Measurements from ENCODE around the gene TREML1. TPM values are rescaled to one million over a fixed set of nuclear protein-coding genes. Genes with fewer than 3 reads are reported as not detected.

TREML1 gene
- not detected for total RNA-seq (2021; fragmentation: NEBNext Ultra II Directional; extraction: Animal tissue kit (Norgen Biotek cat#: 25700))
- long read RNA-seq = 0 reads

GRCh38 chr6:41153992-41154625 lies at the start of gene TREML1:
Gene TREML1, minus strand, starts transcription at chr6:41154347. Its CDS starts 59 bp downstream, at chr6:41154288.
- Mint-ChIP-seq H3K4me3 (no peak within 1 kb of the TSS), H3K4me1 (ENCODE audit: low read depth) (no peaks in the 10 kb centered on the region), H3K36me3 (ENCODE audit: low read depth) (no peaks in the 10 kb centered on the region), H3K9me3 (no peaks in the 10 kb centered on the region), H3K27ac (no peak within 1 kb of the TSS), H3K27me3 (ENCODE audit: insufficient read depth) (peaks cover 20% of the 10 kb centered on the region)
- TF ChIP-seq CTCF (IDR thresholded peaks at IDR 0.05) = no peak
- DNase-seq = no peak

GRCh38 chr6:41201764-41202173 lies 47.6 kb upstream of the TREML1 start:
- no peak overlapping the region for H3K4me3 Mint-ChIP-seq
- H3K27me3 Mint-ChIP-seq (ENCODE audit: insufficient read depth) = peaks cover 32% of the 10 kb centered on the region
- no peak for DNase-seq
- H3K27ac Mint-ChIP-seq = no peak overlapping the region
- H3K36me3 Mint-ChIP-seq (ENCODE audit: low read depth) = no peaks in the 10 kb centered on the region
- H3K9me3 Mint-ChIP-seq = no peaks in the 10 kb centered on the region
- H3K4me1 Mint-ChIP-seq (ENCODE audit: low read depth) = no peaks in the 10 kb centered on the region
- TF ChIP-seq CTCF (IDR thresholded peaks at IDR 0.05) = no peak

GRCh38 chr6:41200901-41201763 lies 47.0 kb upstream of the TREML1 start, which contains the start of gene TREML2:
Gene TREML2, minus strand, starts transcription at chr6:41201149. Its CDS starts 141 bp downstream, at chr6:41201008.
- peaks cover 33% of the 10 kb centered on the region for H3K27me3 Mint-ChIP-seq (ENCODE audit: insufficient read depth)
- H3K27ac Mint-ChIP-seq = no peak within 1 kb of the TSS
- no peaks in the 10 kb centered on the region for H3K9me3 Mint-ChIP-seq

GRCh38 chr6:41200296-41200900 lies 46.3 kb upstream of the TREML1 start:
- peaks cover 32% of the 10 kb centered on the region for H3K27me3 Mint-ChIP-seq (ENCODE audit: insufficient read depth)
- TF ChIP-seq CTCF (IDR thresholded peaks at IDR 0.05) = no peak
- H3K9me3 Mint-ChIP-seq = no peaks in the 10 kb centered on the region
- H3K4me1 Mint-ChIP-seq (ENCODE audit: low read depth) = no peaks in the 10 kb centered on the region
- no peak for DNase-seq
- H3K36me3 Mint-ChIP-seq (ENCODE audit: low read depth) = no peaks in the 10 kb centered on the region
- no peak overlapping the region for H3K4me3 Mint-ChIP-seq
- no peak overlapping the region for H3K27ac Mint-ChIP-seq

More at GRCh38 chr6:41200901-41201763, 47.0 kb upstream of the TREML1 start, which contains the start of gene TREML2:
- TF ChIP-seq CTCF (IDR thresholded peaks at IDR 0.05) = no peak
- Mint-ChIP-seq H3K36me3 (ENCODE audit: low read depth) (no peaks in the 10 kb centered on the region), H3K4me1 (ENCODE audit: low read depth) (no peaks in the 10 kb centered on the region), H3K4me3 (no peak within 1 kb of the TSS)
- no peak for DNase-seq

- Mint-ChIP-seq H3K4me3 (no peak overlapping the region), H3K27ac (no peak overlapping the region), H3K4me1 (ENCODE audit: low read depth) (no peaks in the 10 kb centered on the region), H3K36me3 (ENCODE audit: low read depth) (no peaks in the 10 kb centered on the region), H3K27me3 (ENCODE audit: insufficient read depth) (peaks cover 34% of the 10 kb centered on the region), H3K9me3 (no peaks in the 10 kb centered on the region)
- DNase-seq = no peak
- no peak for TF ChIP-seq CTCF (IDR thresholded peaks at IDR 0.05)
Observed at GRCh38 chr6:41199552-41200246, 45.6 kb upstream of the TREML1 start.
